Trophoblast cell (in vitro differentiated cells and primary cell): ENCODE measurements around the gene SLC17A9.
A peak's percentile ranks its signal among the peaks of the same experiment; 100 is the strongest.

Experiments
- DNase-seq, 2 donors: peaks; one replicate each; pipeline ENCODE4 v3.0.0-alpha.2; 2016
- H2AFZ ChIP-seq: 2 replicates; pipeline ENCODE4 v1.6.1; 2013; ENCODE audit warnings: low read length, moderate library complexity, mild to moderate bottlenecking; ENCODE audit not compliant: insufficient read depth, poor library complexity
- H2AK5ac ChIP-seq: 2 replicates; pipeline ENCODE4 v1.6.1; 2013; ENCODE audit warnings: mild to moderate bottlenecking, low read length
- H2BK120ac ChIP-seq: 2 replicates; pipeline ENCODE4 v1.6.1; 2013; ENCODE audit warnings: low read length, mild to moderate bottlenecking, moderate library complexity; ENCODE audit not compliant: insufficient read depth, poor library complexity
- H2BK12ac ChIP-seq: 2 replicates; pipeline ENCODE4 v1.6.1; 2013; ENCODE audit warnings: mild to moderate bottlenecking, low read length, moderate library complexity
- H2BK5ac ChIP-seq: 2 replicates; pipeline ENCODE4 v1.6.1; 2013; ENCODE audit warnings: low read length, low read depth, moderate library complexity, mild to moderate bottlenecking; ENCODE audit not compliant: poor library complexity
- H3K14ac ChIP-seq: 2 replicates; pipeline ENCODE4 v1.6.1; 2013; ENCODE audit warnings: mild to moderate bottlenecking, low read length
- H3K18ac ChIP-seq: 2 replicates; pipeline ENCODE4 v1.6.1; 2013; ENCODE audit warnings: mild to moderate bottlenecking, low read length
- H3K23ac ChIP-seq: 2 replicates; pipeline ENCODE4 v1.6.1; 2013; ENCODE audit warnings: low read length
- H3K27ac ChIP-seq: 2 replicates; pipeline ENCODE4 v1.5.1; 2013; ENCODE audit warnings: low read depth, mild to moderate bottlenecking, inconsistent platforms, low read length, moderate library complexity
- H3K27me3 ChIP-seq: 2 replicates; pipeline ENCODE4 v1.6.1; 2013; ENCODE audit warnings: inconsistent platforms, mild to moderate bottlenecking, low read length, moderate library complexity; ENCODE audit not compliant: insufficient read depth
- H3K36me3 ChIP-seq, 2 experiments: 1 replicate in 1 of 2; 2 replicates in 1 of 2; pipeline ENCODE4 v1.6.1; 2013; ENCODE audit warnings: low read length in 2 of 2, mild to moderate bottlenecking in 2 of 2, moderate library complexity in 1 of 2; ENCODE audit not compliant: insufficient read depth in 2 of 2, control insufficient read depth in 1 of 2
- H3K4ac ChIP-seq: 2 replicates; pipeline ENCODE4 v1.6.1; 2013; ENCODE audit warnings: low read depth, mild to moderate bottlenecking, low read length, moderate library complexity
- H3K4me1 ChIP-seq, 2 experiments: 1 replicate in 1 of 2; 2 replicates in 1 of 2; pipeline ENCODE4 v1.6.1; 2013; ENCODE audit warnings: low read length in 2 of 2, mild to moderate bottlenecking in 2 of 2, moderate library complexity in 1 of 2; ENCODE audit not compliant: insufficient read depth in 2 of 2, control insufficient read depth in 1 of 2
- H3K4me2 ChIP-seq: 2 replicates; pipeline ENCODE4 v1.6.1; 2013; ENCODE audit warnings: inconsistent platforms, mild to moderate bottlenecking, low read length, moderate library complexity
- H3K4me3 ChIP-seq: 2 replicates; pipeline ENCODE4 v1.5.1; 2013; ENCODE audit warnings: mild to moderate bottlenecking, low read depth, low read length, inconsistent platforms
- H3K79me1 ChIP-seq: one replicate; pipeline ENCODE4 v1.6.1; 2013; ENCODE audit warnings: low read length
- H3K79me2 ChIP-seq: 2 replicates; pipeline ENCODE4 v1.6.1; 2013; ENCODE audit warnings: low read length, mild to moderate bottlenecking; ENCODE audit not compliant: control insufficient read depth, insufficient read depth, poor library complexity
- H3K9ac ChIP-seq: 2 replicates; pipeline ENCODE4 v1.6.1; 2013; ENCODE audit warnings: mild to moderate bottlenecking, low read length
- H3K9me3 ChIP-seq: 2 replicates; pipeline ENCODE4 v1.6.1; 2013; ENCODE audit warnings: low read depth, mild to moderate bottlenecking, control low read depth, inconsistent platforms, low read length; ENCODE audit not compliant: insufficient read depth
- H4K12ac ChIP-seq: 2 replicates; pipeline ENCODE4 v1.6.1; 2013; ENCODE audit warnings: low read depth, mild to moderate bottlenecking, low read length, moderate library complexity
- H4K8ac ChIP-seq: 2 replicates; pipeline ENCODE4 v1.6.1; 2013; ENCODE audit warnings: low read depth, mild to moderate bottlenecking, low read length, moderate library complexity
- H4K91ac ChIP-seq: one replicate; pipeline ENCODE4 v1.6.1; 2013; ENCODE audit warnings: low read depth, mild to moderate bottlenecking, low read length, moderate library complexity
- WGBS: extraction: QIAGEN DNeasy Blood & Tissue Kit; methylation state at CpG from one replicate; pipeline ENCODE4 v1.1.7; 2013; ENCODE audit warnings: missing lambda C conversion rate; ENCODE audit not compliant: insufficient read length, insufficient coverage; ENCODE audit errors: extremely low coverage; 5-methylcytosine and 5-hydroxymethylcytosine counted together

SLC17A9 gene

DNA sequence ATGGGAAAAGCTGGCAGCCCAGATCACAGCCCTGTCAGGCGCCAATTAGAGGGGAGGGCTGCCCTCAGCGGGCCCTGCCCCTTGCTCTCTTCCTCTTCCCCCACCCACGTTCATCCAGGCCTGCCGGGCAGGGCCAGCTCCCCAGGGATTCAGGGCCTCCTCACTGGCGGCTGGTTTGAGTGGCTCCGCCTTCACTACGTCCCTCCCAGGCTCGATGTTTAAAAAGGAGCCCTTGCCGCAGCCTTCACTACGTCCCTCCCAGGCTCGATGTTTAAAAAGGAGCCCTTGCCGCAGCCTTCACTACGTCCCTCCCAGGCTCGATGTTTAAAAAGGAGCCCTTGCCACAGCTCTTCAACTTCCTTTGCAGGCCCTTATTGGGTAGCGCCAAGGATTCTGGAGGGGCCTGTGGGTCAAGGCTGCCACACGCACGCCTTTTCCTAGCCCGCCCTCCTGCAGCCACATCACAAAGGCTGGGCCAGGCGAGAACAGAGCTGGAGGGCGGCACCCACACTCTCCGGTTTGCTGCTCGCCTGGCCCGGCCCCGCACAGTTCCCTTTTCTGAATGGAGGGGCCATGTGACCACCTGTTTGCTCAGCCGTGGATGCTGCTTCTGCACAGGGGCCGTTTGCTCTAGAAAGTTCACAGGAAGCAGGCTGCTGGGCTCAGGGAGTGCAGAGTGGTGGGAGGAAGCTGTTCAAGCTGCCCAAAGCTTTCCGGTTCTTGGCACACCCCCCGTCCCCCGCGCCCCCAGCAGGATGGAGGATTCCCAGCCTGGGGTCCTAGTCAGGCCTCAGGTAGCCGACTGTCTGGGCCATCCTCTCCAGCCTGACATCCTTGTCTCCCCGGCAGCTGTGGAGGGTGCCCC lies 1.6 kb downstream of the SLC17A9 start:
- no CpG with 5 or more reads among the region's 32 CpGs for WGBS
- no peak overlapping the region for H3K18ac ChIP-seq
- H2AFZ ChIP-seq = peak overlapping the region; percentile 10
- no peak overlapping the region for H2BK12ac ChIP-seq
- H3K36me3 ChIP-seq = peaks cover 15 to 21% of the 10 kb centered on the region in 2 experiments
- H4K91ac ChIP-seq = no peak overlapping the region
- H4K8ac ChIP-seq = no peak overlapping the region
- no peaks in the 10 kb centered on the region for H3K79me2 ChIP-seq
- no peak overlapping the region for H3K14ac ChIP-seq
- H3K9me3 ChIP-seq = peaks cover 4% of the 10 kb centered on the region
- peak in 1 of 2 donors; percentile 21 for DNase-seq
- peak overlapping the region; percentile 38 for H3K4me2 ChIP-seq
- peaks cover 13 to 18% of the 10 kb centered on the region in 2 experiments for H3K4me1 ChIP-seq
- no peak overlapping the region for H3K9ac ChIP-seq
- H2BK5ac ChIP-seq = no peak overlapping the region
- no peaks in the 10 kb centered on the region for H3K27me3 ChIP-seq
- H3K23ac ChIP-seq = no peak overlapping the region
- no peaks in the 10 kb centered on the region for H3K79me1 ChIP-seq
- no peak overlapping the region for H3K4ac ChIP-seq
- H2AK5ac ChIP-seq = no peak overlapping the region
- H4K12ac ChIP-seq = no peak overlapping the region
- no peak overlapping the region for H3K27ac ChIP-seq
- no peak overlapping the region for H3K4me3 ChIP-seq
- H2BK120ac ChIP-seq = no peak overlapping the region

DNA sequence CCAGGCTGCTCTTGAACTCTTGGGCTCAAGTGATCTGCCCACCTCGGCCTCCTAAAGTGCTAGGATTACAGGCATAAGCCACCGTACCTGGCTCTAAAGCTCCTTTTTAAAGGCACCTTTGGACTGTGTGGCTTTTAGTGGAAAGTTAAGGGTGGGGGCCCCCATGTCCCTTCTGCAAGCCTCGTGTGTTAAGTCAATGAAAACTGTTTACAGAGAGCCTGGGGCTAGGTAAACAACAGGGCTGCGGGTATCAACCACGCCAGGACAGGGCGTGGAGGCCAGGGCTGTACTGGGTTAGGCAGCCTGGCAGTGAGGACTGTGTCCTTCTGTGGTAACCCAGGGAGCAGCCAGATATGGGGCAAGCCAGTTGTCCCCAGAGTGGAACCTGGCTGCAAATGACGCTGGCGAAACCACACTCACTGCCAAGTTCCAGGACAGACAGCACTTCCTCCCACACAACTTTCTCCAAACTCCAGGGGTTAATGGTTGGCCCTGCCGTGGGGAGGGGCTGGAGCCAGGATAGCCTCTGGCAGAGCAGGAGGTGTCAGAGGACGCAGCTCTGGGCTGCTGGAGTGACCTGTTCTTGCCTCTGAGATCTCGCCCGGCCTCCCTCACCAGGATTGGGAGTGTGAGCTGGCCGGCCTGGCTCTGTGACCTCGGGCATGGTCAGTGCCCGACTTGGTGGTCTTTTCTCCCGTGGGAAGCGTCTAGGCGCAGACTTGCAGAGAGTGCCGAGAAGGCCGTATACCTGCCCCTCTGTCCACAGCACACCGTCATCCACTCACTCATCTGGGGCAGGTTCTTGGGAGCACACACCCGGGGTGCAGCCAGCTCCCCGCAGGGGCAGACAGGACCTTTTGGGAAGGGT lies 3.2 kb downstream of the SLC17A9 start:
- H4K91ac ChIP-seq = no peak overlapping the region
- no peak overlapping the region for H3K4me2 ChIP-seq
- H3K27ac ChIP-seq = no peak overlapping the region
- no peak overlapping the region for H3K4ac ChIP-seq
- H3K4me1 ChIP-seq = peaks cover 13 to 18% of the 10 kb centered on the region in 2 experiments
- H3K14ac ChIP-seq = no peak overlapping the region
- H4K12ac ChIP-seq = no peak overlapping the region
- no peak overlapping the region for H2BK5ac ChIP-seq
- H3K18ac ChIP-seq = no peak overlapping the region
- no peaks in the 10 kb centered on the region for H3K27me3 ChIP-seq
- no peak overlapping the region for H2AK5ac ChIP-seq
- peak; percentile 75 to 91 for DNase-seq
- H4K8ac ChIP-seq = no peak overlapping the region
- H3K79me2 ChIP-seq = no peaks in the 10 kb centered on the region
- H3K36me3 ChIP-seq = peaks cover 5 to 6% of the 10 kb centered on the region in 2 experiments
- no CpG with 5 or more reads among the region's 23 CpGs for WGBS
- peaks cover 3% of the 10 kb centered on the region for H3K9me3 ChIP-seq
- H2AFZ ChIP-seq = no peak overlapping the region
- H3K9ac ChIP-seq = no peak overlapping the region
- H2BK120ac ChIP-seq = no peak overlapping the region
- no peaks in the 10 kb centered on the region for H3K79me1 ChIP-seq
- H3K4me3 ChIP-seq = no peak overlapping the region
- no peak overlapping the region for H2BK12ac ChIP-seq
- H3K23ac ChIP-seq = no peak overlapping the region

DNA sequence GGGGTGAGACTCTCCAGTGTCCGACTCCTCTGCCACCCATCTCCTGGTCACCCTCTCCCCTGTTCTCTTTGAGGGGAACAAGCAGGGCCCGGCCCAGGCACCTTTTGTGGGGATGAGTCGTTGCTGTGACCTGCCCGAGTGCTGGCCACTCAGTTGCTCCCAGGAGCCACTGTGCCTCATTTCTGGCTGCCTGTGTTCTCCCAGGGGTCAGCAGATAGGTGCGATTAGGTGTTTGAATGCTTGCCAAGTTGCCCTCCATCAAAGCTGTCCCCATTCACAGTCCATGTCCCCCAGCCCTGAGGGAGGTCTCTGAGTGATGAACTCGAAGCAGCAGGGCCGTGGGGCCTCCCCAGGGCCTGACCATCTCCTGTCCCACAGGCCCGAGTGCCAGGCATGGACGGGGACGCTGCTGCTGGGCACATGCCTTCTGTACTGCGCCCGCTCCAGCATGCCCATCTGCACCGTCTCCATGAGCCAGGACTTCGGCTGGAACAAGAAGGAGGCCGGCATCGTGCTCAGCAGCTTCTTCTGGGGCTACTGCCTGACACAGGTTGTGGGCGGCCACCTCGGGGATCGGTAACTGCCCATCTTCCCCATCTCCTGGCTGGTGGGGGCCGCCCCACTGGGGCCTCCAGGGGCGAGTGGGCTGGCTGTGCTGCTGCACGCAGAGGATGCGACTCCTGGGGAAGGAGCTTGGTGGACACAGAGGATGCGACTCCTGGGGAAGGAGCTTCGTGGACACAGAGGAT lies 4.1 kb downstream of the SLC17A9 start:
- no CpG with 5 or more reads among the region's 25 CpGs for WGBS
- H3K4me2 ChIP-seq = no peak overlapping the region
- H2AFZ ChIP-seq = no peak overlapping the region
- no peak overlapping the region for H2BK120ac ChIP-seq
- no peak for DNase-seq
- peaks cover 0 to 2% of the 10 kb centered on the region in 2 experiments for H3K36me3 ChIP-seq
- no peak overlapping the region for H4K91ac ChIP-seq
- peaks cover 3% of the 10 kb centered on the region for H3K9me3 ChIP-seq
- no peak overlapping the region for H3K18ac ChIP-seq
- no peak overlapping the region for H3K23ac ChIP-seq
- no peak overlapping the region for H4K8ac ChIP-seq
- H3K4me1 ChIP-seq = peaks cover 13 to 18% of the 10 kb centered on the region in 2 experiments
- H3K4ac ChIP-seq = no peak overlapping the region
- H3K79me2 ChIP-seq = no peaks in the 10 kb centered on the region
- no peaks in the 10 kb centered on the region for H3K79me1 ChIP-seq
- H3K9ac ChIP-seq = no peak overlapping the region
- H2BK12ac ChIP-seq = no peak overlapping the region
- no peak overlapping the region for H3K14ac ChIP-seq
- no peak overlapping the region for H2AK5ac ChIP-seq
- no peak overlapping the region for H3K4me3 ChIP-seq
- H2BK5ac ChIP-seq = no peak overlapping the region
- no peak overlapping the region for H4K12ac ChIP-seq
- H3K27me3 ChIP-seq = no peaks in the 10 kb centered on the region
- H3K27ac ChIP-seq = no peak overlapping the region
